Activated T-cell treated with anti-CD3 and anti-CD28 coated beads for 48 hours (primary cell): ENCODE measurements around the gene PHLPP2.
A peak's percentile ranks its signal among the peaks of the same experiment; 100 is the strongest.

Experiments used
- DNase-seq: peaks from one replicate; pipeline ENCODE4 v3.0.0-alpha.2; 2020; ENCODE audit warnings: low read depth

The PHLPP2 gene

DNA sequence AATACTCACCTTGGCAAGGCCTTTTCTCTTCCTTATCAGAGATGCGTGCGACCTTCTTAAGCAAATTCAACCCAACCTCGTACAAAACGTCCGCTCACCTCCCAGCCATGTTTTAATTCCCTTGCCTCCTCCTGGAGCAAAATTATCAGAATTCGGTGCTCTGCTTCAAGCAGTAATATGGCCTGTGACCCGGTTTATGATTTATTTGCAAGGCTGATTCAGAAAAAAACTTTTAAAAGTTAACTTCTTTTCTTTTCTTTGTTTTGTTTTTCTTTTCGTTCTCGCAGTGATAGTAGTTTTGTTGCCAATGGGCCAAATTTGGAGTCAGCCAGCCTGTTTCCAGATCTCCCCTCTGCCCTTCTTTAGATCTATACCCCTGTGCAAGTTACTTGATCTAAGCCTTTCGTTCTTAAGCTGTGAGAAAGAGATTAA lies at the start of gene PHLPP2:
PHLPP2 (minus strand) TSS at position 382 of the 432 bp plus-strand sequence. CDS start 9,906 bp downstream, outside the sequence.
- DNase-seq, result no peak

DNA sequence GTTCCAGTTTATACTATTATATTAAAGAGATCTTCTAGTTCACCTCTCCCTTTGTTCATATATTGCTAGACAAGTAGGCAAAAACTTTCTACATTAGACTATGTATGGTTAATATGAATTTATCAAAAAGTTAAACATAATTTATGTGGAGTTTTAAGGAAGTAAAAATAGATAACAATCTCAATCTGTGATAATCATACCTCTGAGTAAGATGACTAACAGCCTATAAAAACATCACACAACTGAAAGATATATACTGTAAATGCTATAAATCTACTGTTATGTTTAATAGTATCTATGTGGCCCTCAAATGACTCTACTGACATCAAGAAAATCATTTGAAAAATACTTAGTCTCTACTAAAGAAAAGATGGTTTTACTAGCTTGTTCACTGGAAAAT lies 47.1 kb upstream of the PHLPP2 start:
- no peak for DNase-seq

DNA sequence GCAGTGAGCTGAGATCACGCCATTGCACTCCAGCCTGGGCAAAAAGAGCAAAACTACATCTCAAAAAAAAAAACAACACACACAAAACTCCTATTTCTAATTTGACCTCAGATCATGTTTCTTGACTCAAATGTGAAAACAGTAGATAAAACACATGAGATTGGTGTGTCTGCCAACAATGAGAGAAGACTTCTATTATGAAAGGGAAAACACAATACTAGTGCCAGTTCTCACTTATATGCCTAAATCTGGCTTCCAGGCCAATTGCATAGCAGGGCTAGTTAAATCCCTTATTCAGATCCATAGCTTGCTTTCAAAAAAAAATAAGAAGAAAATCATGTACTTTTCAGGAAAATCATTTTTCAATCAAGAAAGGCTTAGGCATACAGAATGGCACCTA lies 44.7 kb upstream of the PHLPP2 start:
- no peak for DNase-seq

DNA sequence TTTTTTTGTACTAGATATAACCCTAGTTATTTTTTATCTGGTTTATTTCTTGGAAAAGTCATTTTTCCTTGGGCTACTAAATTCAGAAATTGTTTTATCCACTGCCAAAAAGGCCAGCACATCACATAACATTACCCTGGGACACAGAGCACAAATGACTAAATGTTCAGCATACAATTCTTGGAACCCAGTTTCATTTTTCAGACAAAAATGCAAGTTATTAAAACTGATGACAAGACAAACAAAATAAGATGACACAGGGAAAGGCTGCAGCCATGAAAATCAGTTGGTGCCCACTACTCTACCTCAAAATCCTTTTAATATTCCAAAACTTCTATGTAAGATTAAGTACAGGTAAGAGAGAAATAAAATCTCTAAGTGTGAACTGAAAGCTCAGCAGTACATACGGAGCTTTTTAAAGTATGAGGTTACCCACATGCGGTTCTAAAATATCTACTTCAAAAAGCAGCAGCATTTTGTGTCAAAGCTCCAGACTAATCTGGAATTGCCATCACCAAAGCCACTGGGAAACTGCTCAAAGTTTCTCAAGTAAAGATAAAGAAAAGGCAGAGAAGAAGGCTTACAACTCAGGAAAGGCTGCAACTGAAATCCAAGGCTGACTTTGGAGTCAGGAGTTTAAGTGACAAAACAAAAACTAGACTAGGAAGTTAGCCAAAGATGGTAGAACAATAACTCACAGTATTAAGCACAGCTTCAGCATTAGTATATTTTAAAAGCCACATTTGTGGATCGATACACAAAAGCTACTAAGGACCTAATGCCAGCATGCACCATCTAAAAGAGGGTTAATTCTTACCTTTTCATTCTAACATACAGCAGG lies 42.8 kb upstream of the PHLPP2 start:
- DNase-seq, result no peak

- DNase-seq, result no peak
These were observed 37.7 kb upstream of the PHLPP2 start for GRCh38 chr16:71762186-71762585.

GRCh38 chr16:71761097-71761496 lies 36.6 kb upstream of the PHLPP2 start:
- DNase-seq, result no peak

DNA sequence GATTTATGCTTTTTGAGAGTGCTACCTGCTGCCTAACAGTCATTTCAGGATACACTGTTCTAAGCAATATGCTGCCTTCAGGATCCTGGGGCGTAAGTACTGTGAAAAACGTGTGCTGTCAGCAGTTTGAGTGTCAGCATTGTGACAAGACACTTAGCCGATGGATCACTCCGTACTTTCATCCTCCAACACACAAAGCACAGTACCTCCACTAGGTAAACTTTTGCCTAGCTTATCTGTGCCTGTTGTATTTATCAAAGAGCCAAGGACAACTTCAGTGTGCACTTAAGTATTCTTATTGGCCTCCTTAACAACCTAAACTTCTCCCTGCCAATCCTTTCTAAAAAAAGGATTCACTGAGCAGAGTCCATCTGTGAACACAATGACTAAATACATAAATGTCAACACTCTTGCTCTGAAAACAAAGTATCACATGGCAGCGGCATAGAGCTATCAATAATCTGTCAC lies 33.8 kb upstream of the PHLPP2 start:
- DNase-seq, result no peak

- DNase-seq, result no peak
These were observed 30.2 kb upstream of the PHLPP2 start for GRCh38 chr16:71754652-71755051.

- DNase-seq, result no peak
These were observed 29.6 kb upstream of the PHLPP2 start for GRCh38 chr16:71754108-71754507.

GRCh38 chr16:71748226-71748625 lies 23.7 kb upstream of the PHLPP2 start:
- no peak for DNase-seq

GRCh38 chr16:71746442-71747046 lies 22.0 kb upstream of the PHLPP2 start:
- DNase-seq, result no peak

GRCh38 chr16:71738855-71739254 lies 14.4 kb upstream of the PHLPP2 start:
- no peak for DNase-seq

DNA sequence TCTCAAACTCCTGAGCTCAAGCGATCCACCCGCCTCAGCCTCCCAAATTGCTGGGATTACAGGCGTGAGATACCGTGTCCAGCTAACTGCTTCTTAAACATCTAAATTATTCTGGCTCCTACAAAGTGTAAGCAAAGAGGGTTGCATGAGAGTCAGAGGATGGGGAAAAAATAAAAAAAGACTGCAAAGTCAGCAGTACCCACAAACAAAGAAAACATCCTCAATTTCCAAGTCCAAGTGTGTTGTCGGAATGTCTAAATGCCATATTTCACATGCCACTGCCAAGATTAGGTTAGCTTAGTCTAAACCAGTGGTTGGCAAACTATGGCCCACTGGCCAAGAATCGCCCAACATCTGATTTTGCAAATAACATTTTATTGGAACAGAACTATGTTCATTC lies 13.0 kb upstream of the PHLPP2 start:
- DNase-seq, result no peak

DNA sequence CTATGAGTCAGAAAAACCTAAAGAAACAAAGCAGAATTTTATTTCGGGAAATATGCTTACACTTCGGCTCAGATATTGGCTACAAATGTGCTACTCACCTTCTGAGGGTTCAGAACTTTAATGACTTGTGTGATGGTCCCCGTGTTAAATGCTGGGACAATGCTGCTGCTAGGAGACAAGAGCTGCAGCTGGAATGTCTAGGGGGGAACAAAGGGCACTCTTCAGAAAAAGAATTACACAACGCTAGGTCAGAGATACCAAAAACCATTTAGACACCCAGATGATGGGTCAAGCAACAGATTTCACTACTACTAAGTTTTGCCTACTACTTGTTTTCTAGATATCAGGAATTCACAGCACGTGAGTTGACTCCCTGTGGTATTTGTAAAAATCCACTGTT lies 10.0 kb upstream of the PHLPP2 start:
- DNase-seq, result no peak

GRCh38 chr16:71732587-71732986 lies 8.1 kb upstream of the PHLPP2 start:
- DNase-seq, result no peak

DNA sequence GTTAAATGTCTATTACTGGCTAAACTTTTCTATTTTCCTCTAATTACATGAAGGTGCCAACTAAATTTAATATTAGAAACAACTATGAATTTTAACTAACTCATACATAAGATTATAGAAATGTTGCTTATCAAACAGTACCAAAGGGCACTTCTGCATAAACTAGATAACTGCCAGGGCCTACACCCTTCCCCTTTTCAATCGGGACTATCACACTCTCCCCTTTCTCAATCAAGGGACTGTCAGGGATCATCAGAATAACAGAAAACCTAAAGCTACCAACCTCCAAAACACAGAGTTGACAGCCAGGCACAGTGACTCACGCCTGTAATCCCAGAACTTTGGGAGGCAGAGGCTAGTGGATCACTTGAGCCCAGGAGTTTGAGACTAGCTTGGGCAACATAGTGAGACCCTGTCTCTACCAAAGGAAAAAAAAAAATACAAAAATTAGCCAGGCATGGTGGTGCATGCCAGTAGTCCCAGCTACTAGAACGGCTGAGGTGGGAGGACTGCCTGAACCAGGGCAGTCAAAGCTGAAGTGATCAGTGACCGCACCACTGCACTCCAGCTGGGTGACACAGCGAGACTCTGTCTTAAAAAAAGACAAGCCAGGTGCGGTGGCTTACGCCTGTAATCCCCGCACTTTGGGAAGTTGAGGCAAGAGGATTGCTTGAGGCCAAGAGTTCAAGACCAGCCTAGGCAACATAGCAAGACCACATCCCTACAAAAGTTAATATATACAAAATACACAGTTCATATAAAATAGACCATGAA lies 3.2 kb upstream of the PHLPP2 start:
- no peak for DNase-seq

DNA sequence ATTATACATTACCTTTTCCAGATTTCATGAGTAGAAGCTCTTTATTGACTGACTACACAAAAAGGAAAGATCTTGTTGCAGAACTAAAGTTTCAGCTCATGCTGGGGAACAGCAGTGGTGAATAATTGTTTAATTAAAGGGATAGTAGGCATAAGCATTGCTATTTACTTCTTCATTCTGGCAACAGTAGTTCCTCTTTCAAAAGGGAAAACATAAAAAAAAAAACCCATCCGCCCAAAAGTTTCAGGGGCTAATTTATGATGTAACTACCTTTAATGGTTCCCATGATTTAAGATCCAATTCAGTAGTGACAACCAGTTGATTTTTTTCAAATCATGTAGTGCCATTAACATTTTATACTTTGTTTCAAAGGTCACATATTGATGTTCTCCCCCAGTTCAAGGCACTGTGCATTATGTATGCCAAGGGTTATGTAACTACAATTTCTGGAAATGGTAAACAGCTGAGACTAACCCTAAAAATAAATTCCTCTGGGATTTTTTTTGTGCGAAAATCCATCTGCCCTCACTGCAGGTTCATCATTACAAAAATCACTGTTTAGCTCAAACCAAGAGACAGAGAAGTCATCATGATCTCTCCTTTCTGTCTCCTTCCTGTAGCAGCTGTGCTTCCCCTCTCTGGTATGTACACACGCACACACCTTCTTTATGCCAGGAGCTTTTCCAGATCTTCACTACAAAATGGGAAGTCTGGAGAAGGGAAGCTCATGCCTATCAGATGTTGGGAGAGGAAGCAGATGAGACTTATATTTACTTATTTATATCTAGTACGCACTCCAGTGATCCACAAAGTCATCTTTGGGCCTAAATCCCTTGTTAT lies 2.2 kb upstream of the PHLPP2 start:
- no peak for DNase-seq

DNA sequence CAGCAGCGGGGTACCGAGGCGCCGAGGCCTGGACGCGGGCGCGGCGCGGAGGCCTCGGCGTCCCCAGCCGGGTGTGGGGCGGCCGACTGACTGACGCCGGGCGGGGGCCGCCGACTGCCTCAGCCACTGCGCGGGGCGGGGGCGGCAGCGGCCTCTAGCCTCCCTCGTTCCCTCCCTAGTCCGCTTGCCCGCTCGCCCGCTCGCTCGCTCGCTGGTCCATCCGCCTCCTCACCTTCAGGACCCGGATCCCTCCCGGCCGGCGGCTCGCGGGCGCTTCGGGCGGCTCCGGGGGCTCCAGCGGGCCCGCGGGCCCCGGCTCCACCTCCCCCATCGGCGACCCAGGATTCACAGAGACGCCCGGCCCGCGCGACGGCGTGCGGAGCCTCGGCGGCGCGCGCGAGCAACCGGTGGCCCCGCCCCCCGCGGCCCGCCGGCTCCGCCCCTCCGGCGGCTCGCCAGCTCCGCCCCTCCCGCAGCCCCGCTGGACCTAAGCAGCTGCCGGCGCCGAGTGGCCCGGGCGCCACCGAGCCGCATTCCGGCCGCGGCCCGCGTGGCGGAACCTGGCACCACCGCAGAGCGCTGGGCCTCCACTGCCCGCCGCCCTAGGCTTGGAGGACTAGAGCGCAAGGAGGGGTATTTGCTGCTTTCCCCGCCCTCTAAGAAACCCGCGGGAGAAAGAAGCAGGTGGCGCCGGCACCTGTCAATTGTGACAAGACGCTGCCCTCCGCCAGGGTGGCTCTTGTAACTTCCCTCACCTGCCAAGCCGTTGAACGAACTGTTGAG lies 773 bp downstream of the PHLPP2 start:
- peak; percentile 82 for DNase-seq

DNA sequence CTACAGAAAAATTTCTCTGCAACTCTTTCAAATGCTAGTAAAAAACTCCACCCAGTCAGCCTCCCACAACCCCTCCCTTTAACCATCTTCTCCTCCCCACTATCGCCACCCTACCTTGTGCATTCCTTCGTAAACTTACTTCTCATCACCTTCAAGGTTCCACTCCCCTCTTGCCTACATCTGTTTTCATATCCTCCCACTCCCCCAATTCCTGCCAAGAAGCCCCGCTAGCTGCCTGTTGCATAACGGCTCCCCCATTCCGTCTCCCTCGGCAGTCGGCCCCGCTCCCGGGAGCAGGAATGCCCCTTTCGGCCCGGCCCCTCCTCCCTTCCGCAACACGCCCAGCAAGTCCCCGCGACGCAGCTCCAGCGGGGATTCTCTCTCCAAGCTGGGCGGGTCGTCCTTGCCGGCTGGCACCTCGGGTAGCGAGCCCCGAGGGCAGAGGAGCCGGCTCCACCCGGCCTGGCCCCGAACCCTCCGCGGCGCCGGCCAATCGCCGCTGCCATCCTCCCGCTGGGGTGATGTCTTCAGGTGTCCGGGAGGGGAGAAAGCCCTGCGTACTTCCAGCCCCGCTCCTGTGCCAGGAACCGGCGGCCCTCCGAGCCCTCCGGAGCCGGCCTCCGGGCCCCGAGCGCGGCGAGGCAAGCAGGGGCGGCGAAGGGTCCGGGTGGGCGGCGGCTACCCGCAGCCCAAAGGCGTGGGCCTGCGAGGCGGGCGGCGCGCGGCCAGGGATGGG lies 1.5 kb downstream of the PHLPP2 start:
- DNase-seq, result peak; percentile 58

DNA sequence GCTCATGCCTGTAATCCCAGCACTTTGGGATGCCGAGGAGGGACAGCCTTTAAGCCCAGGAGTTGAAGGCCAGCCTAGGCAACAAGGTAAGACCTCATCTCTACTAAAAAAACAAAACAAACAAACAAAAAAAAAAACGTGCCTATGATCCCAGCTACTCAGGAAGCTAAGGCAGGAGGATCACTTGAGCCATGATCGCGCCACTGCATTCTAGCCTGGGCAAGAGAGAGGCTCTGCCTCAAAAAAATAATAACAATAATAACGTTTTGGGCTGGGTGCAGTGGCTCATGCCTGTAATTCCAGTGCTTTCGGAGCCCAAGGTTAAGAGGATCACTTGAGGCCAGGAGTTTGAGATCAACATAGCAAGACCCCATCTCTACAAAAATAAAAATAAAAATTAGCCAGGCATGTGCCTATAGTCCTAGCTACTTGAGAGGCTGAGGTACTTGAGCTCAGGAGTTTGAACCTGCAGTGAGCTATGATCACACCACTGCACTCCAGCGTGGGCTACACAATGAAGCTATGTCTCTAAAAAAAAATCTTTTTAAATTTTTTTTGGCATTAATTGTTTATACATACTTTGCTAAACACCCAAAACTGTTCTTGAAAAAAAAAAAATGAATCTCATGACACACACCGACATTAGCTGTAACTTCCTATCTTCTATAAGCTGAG lies 3.3 kb downstream of the PHLPP2 start:
- no peak for DNase-seq
